ENCODE data around the gene BBS2. TPM values are rescaled to one million over a fixed set of nuclear protein-coding genes. Genes with fewer than 3 reads are reported as not detected.

The BBS2 gene
- total RNA-seq, 1 experiment from 2014 or later = 27.7 TPM

GRCh38 chr16:56513091-56513490 lies 6.7 kb downstream of the BBS2 start:
- no peaks in the 10 kb centered on the region for H3K4me1 ChIP-seq
- BruUV-seq (replicated peaks) = no TSS peak
- Mint-ChIP-seq H3K4me1 (ENCODE audit: low read depth, unreplicated experiment) (no peaks in the 10 kb centered on the region), H3K9me3 (ENCODE audit: unreplicated experiment) (no peaks in the 10 kb centered on the region), H3K27ac (ENCODE audit: unreplicated experiment) (no peak overlapping the region), H3K27me3 (ENCODE audit: insufficient read depth, unreplicated experiment) (no peaks in the 10 kb centered on the region), H3K4me3 (ENCODE audit: unreplicated experiment) (no peak overlapping the region), H3K36me3 (ENCODE audit: insufficient read depth, unreplicated experiment) (no peaks in the 10 kb centered on the region)
- no peak overlapping the region for H3K4me3 ChIP-seq (ENCODE audit: low read depth, low read length)
- H3K9me3 ChIP-seq = no peaks in the 10 kb centered on the region
- ChIA-PET CTCF (interaction anchor here (1.7 kb wide), 2 partner anchors 19 to 88 kb away, joined by 6 to 16 read pairs; no protein-coding TSS in a partner anchor), POLR2A (no interaction called here)
- TF ChIP-seq CTCF (IDR thresholded peaks at IDR 0.05; ENCODE audit: insufficient read depth in 1 of 2, low read depth in 1 of 2, low read length in 1 of 2, severe bottlenecking in 1 of 2, unreplicated experiment in 1 of 2) = no peak
- H3K27me3 ChIP-seq (replicated peaks; ENCODE audit: control insufficient read depth, insufficient read depth, low read length) = no peaks in the 10 kb centered on the region
- no peak for DNase-seq
- H3K36me3 ChIP-seq (ENCODE audit: control insufficient read depth, insufficient read depth, low read length) = no peaks in the 10 kb centered on the region
- intact Hi-C loops (cut with micrococcal nuclease; ENCODE audit: unreplicated experiment) = no loop called here

- CTCF ChIA-PET = no interaction called here
- no peaks in the 10 kb centered on the region for H3K4me1 Mint-ChIP-seq (ENCODE audit: low read depth, unreplicated experiment)
- TF ChIP-seq CTCF (IDR thresholded peaks at IDR 0.05; ENCODE audit: insufficient read depth in 1 of 2, low read depth in 1 of 2, low read length in 1 of 2, severe bottlenecking in 1 of 2, unreplicated experiment in 1 of 2) = no peak
- Histone ChIP-seq H3K9me3 (no peaks in the 10 kb centered on the region), H3K4me3 (ENCODE audit: low read depth, low read length) (no peak overlapping the region), H3K36me3 (ENCODE audit: control insufficient read depth, insufficient read depth, low read length) (no peaks in the 10 kb centered on the region; the same call in 1 of the 2 replicates), H3K27me3 (replicated peaks; ENCODE audit: control insufficient read depth, insufficient read depth, low read length) (no peaks in the 10 kb centered on the region), H3K4me1 (no peaks in the 10 kb centered on the region)
- no peak overlapping the region for H3K27ac Mint-ChIP-seq (ENCODE audit: unreplicated experiment)
- no peak for DNase-seq
- no peaks in the 10 kb centered on the region for H3K9me3 Mint-ChIP-seq (ENCODE audit: unreplicated experiment)
- H3K4me3 Mint-ChIP-seq (ENCODE audit: unreplicated experiment) = no peak overlapping the region
- intact Hi-C loops (cut with micrococcal nuclease; ENCODE audit: unreplicated experiment) = no loop called here
- no TSS peak for BruUV-seq (replicated peaks)
- no peaks in the 10 kb centered on the region for H3K36me3 Mint-ChIP-seq (ENCODE audit: insufficient read depth, unreplicated experiment)
- H3K27me3 Mint-ChIP-seq (ENCODE audit: insufficient read depth, unreplicated experiment) = no peaks in the 10 kb centered on the region
- POLR2A ChIA-PET = no interaction called here
These were observed 7.8 kb downstream of the BBS2 start for GRCh38 chr16:56512025-56512424.

GRCh38 chr16:56510544-56510943 lies 9.3 kb downstream of the BBS2 start:
- Mint-ChIP-seq H3K4me1 (ENCODE audit: low read depth, unreplicated experiment) (no peaks in the 10 kb centered on the region), H3K4me3 (ENCODE audit: unreplicated experiment) (no peak overlapping the region), H3K27me3 (ENCODE audit: insufficient read depth, unreplicated experiment) (no peaks in the 10 kb centered on the region), H3K27ac (ENCODE audit: unreplicated experiment) (no peak overlapping the region), H3K36me3 (ENCODE audit: insufficient read depth, unreplicated experiment) (no peaks in the 10 kb centered on the region), H3K9me3 (ENCODE audit: unreplicated experiment) (no peaks in the 10 kb centered on the region)
- H3K4me3 ChIP-seq (ENCODE audit: low read depth, low read length) = no peak overlapping the region
- H3K27me3 ChIP-seq (replicated peaks; ENCODE audit: control insufficient read depth, insufficient read depth, low read length) = no peaks in the 10 kb centered on the region
- no TSS peak for BruUV-seq (replicated peaks)
- peaks cover 1% of the 10 kb centered on the region; the same call in 1 of the 2 replicates for H3K36me3 ChIP-seq (ENCODE audit: control insufficient read depth, insufficient read depth, low read length)
- H3K9me3 ChIP-seq = no peaks in the 10 kb centered on the region
- ChIA-PET CTCF (no interaction called here), POLR2A (no interaction called here)
- intact Hi-C loops (cut with micrococcal nuclease; ENCODE audit: unreplicated experiment) = no loop called here
- H3K4me1 ChIP-seq = no peaks in the 10 kb centered on the region
- TF ChIP-seq CTCF (IDR thresholded peaks at IDR 0.05; ENCODE audit: insufficient read depth in 1 of 2, low read depth in 1 of 2, low read length in 1 of 2, severe bottlenecking in 1 of 2, unreplicated experiment in 1 of 2) = no peak
- no peak for DNase-seq

All from Caco-2 (cell line).